HS-27A (cell line): ENCODE data around the gene NCAPD2.
A peak's percentile ranks its signal among the peaks of the same experiment; 100 is the strongest.
"Not testable (repeated sequence)": the region's sequence is repeated elsewhere in the genome, so short reads cannot be mapped to it uniquely, and the experiment has no call there.

Source experiments
- DNase-seq: peaks from one replicate; pipeline ENCODE4 v3.0.0-alpha.2; 2012; ENCODE audit warnings: low read depth, missing footprints

The NCAPD2 gene

DNA sequence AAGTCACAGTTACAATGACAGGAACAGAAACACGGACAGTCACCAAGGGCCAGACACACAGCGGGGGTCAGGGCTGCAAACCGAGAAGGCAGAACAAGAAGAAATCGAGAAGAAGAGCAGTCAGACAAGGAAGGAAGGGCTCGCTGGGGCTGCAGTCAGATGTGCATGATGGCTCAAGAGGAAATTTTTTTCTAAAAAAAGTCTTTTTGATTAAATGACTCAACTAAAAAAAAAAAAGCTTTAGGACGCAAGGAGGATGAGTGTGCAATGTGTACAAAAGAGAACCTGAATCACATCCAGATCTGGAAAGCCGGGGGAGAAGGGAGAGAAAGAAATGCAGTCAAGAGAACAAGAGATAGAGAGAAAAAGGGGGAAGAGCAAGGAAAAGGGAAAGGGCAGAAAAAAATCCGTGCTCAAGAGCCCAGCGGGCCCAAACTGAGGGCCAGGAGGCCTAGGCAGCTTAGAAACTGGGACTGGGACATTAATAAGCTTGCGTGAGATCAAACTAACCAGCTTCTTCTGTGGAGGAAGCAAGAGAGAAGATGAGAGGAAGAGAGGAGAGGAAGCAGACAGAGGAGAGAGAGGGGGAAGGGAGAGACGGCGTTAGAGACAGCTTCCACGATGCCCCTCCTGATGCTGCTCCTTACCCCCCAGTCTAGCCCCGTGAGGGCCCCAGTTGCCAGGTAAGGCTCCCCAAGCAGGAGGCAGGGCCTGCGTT, 55.2 kb downstream of the NCAPD2 start:
- no peak for DNase-seq

DNA sequence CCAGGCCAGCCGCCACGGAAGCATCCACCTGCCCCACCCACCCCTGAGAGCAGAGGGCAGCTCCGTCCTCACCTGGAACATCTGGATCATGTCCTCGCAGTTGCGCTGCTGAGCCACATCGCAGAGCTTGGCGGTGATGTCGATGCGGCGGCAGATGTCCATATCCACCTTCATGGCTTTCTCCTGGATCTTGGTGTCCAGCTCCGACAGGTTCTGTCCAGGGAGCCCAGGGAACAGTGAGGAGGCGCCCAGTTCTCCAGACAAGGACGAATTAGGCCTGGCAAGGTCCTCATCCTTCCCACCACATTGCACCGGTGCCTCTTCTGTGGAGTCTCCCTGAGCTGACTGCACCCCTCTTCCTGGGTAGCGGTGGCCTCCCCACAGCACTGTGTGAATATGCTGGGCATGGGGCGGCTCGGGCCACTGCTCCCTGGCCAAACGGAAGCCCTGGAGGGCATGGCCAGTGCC, 55.8 kb downstream of the NCAPD2 start:
- no peak for DNase-seq

DNA sequence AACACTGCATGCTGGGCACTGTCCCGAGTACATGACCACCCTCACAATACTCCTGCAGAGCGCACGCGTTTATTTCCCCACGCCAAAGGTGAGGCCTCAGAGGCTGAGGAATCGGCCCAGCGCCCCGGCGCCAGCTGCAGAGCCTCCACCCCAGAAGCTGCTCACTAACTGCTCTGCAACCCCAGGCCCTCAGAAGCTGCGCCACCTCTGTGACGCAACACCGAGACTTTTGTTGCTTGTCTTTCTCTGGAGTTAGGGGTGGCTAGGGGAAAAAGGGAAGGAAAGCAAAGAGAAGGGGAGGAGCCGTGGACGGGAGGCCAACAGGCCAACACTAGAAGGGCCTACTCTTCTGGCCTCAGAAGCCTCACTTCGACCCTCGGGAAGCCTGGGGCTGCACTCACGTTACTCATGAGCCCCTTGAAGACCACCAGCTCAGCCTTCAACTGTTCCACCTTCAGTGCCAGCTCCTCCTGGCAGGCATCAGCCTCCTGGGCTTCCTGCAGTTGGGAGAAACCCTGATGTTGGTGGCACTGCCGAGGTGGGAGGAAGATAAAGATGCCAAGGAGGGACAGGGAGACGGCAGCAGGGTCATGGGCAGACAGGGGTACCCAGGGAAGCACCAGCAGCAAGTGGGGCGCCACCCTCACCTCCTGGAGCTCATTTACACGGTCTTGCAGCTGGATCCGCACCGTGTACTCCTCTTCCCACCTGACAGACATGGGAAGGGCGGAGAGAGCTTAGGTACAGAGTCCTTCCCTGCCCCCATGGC, 56.6 kb downstream of the NCAPD2 start:
- no peak for DNase-seq

DNA sequence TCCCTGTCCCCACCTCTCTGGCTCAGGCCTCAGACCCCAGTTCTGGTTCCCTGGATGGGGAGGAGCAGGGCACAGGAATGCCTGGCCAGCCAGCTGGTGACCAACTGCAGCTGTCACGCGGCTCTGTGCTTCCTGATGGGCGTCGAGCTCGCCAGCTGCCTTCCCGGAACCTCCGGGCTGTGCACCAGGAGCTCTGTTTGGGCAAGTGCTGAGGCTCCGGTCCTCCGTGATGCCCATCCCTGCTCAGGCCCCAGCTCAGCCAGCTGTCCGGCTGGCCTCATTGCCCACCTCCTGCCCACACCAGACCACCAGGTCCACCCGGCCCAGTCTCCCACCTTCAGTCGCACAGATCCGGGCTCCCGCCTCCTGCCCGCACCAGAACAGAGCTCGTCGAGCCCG, 57.2 kb downstream of the NCAPD2 start:
- DNase-seq: no peak

DNA sequence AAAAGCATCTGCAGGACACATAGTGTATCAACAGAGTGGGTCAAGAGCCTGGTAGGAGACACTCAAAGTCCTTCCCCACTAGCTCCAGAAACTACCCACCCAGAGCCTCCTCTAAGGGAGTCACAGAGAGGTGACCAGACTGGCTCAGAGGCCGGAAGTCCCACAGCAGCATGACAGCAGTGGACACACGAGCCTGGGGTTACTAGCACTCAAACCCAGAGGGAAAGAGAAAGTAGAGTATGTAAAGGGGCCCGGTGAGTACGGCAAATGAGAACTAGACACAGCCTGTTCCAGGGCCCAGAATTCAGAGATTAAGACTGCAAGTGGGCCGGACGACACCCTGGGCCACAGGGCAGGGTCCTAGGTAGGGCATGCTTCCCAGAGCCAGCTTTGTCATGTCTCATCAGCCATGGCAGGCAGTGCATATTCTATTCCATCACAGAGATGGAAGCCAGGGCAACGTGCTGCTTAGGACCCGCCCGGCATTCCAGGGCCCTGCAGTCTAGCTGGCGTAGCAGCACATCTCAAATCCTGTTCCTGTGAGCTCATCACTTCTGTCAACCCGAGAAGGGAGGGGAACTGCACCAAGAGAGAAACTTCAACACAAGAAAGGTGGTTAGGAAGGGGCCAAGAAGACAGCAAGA, 57.7 kb downstream of the NCAPD2 start:
- DNase-seq: peak; percentile 57

DNA sequence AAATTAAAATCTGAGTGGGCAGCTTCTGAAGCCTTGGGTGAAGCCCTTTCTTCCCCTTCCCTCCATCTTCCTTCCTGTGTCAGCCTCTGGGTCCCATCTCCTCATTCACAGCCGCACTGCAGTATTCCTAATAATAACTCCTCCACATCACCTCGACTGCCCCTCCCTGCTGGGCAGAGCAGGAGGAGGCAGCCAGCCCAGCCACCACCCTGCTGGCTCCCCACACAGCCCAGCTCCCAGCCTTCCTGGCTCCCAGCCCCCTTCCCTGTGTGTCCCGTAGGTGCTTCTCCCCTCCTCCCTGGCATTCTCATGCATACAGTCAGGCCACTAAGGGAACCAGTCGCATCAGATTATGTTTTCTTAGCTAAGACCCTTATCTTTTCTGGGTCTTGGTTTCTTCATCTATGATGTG, 58.2 kb downstream of the NCAPD2 start:
- DNase-seq: no peak

DNA sequence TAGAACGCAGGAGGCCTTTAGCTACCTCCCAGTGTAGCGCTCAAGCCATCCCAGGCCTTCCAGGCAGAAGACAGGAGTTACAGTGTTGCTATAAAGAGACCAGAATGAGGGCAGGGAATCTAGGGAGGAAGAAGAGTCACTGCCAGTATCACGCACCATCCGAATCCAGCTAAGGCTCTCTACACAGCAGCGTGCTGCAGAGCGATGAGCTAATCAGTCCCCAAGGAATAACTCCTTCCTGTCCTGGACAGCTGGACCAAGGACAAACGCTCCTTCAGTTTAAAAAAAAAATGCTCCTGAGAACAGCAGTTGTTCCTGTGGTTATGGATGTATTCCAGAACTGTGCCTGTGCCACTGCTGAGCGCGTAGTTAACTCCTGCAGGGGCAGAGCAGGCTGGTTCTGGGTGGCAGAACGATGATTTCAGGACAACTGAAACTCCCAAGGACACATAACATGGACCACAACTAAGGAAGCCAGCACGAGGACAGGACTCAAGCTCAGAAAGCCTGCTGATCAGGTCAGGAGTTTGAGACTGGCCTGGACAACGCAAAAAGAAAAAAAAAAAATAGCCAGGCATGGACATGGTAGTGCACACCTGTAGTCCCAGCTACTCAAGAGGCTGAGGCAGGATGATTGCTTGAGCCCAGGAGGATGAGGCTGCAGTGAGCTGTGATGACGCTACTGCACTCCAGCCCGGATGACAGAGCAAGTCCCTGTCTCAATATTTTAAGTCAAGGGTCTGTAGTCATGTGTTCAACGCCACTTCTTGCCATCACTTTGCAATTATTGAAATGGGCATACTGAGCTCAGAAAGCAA, 59.4 kb downstream of the NCAPD2 start:
- peak; percentile 84 for DNase-seq

DNA sequence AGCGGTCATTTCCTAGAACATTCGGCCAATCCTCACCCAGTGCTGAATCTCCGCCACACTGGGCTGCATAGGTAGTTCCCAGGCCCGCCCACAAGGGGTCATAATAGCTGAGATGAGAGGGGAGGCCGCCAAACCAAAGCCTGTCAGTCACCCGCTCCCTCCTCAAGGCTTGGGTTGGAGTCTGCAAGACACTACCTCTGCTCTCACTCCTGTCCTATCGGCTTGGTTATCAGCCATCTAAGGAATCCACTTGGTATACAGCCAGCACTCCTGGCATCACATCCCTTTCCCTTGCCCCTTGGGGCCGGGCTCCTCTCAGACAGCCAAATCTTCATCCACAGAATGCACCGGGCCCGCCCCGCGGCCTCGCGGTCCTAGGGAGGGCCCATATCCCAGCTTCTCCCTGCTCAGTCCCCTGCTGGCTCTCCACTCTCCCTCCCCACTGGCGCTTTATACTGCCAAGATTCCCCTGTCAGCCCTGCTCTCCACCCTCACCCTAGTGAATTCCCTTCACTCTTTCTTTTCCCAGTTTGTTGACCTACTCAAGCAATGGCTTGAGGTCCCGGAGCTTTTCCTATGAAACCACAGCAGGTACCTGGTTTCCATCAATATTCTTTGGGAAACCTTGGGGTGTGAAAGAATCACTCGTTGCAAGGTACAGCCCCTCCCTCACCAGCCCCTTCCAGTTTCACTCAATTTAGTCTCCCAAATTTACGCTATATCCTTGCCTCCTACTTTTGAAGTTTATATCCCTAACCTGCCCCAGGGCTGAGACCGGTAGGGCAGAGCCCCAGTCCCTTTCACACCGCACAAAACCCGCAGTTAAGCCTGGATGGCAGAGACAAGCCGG, 60.5 kb downstream of the NCAPD2 start:
- DNase-seq: peak; percentile 74

DNA sequence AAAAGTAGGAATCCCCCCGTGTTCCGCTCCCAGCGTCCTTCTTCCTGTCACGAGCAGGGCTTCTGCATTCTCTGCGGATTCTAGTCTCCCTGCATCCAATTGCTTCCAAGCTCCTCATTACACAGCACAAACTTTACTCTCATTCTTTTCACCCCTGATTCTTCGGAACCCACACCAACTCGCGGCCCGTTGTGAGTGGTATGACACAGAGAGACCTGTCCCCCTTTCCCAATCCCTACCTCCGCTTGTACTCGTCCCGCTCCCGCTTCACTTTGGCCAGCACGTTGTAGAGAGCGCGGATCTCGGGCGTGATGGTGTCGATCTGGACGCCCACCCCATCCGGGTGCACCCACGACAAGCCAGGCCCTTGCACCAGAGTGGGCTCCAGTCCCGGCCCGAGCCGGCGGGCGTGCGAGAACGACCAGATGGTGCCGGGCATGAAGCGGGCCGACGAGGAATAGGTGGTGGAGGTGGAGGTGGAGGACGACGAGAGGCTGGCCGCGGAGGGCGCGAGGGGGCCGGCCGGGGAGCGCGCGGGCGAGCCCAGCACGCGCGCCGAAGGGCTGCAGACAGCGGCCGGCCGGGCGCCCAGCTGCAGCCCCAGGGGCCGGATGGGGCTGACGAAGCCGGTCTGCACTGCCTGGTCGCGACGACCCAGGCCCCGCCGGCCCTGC, 61.3 kb downstream of the NCAPD2 start:
- DNase-seq: no peak

DNA sequence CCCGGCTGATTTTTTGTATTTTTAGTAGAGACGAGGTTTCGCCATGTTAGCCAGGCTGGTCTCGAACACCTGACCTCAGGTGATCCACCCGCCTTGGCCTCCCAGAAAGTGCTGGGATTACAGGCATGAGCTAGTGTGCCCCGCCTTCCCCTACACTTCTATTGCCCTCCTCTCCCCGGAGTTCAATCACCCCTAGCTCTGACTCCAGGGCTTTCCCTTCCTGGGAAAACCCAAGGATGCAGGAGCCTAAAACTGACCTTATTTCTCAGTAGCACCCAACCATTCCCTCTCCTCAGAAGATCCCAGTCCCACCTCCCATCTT, 62.6 kb downstream of the NCAPD2 start:
- not testable (repeated sequence) for DNase-seq

DNA sequence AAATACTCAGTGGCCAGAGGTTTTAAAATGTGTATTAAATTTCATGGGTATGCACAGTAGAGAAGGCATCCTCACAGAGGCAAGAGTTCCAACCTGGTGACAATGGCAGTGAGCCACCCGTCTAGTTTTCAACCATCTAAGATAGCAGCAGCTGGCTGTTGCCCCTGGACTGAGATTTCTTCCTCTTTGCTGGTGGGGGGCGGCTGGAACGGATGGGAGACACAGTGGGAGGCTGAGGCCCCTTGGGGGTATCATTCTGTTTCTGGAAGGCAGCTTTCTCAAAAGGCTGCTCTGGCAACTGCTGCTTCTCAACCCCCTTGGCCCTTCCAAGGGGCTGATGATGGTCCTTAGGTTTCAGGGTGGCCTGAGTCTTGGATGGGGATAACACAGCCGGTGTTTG, 63.0 kb downstream of the NCAPD2 start:
- DNase-seq: no peak

DNA sequence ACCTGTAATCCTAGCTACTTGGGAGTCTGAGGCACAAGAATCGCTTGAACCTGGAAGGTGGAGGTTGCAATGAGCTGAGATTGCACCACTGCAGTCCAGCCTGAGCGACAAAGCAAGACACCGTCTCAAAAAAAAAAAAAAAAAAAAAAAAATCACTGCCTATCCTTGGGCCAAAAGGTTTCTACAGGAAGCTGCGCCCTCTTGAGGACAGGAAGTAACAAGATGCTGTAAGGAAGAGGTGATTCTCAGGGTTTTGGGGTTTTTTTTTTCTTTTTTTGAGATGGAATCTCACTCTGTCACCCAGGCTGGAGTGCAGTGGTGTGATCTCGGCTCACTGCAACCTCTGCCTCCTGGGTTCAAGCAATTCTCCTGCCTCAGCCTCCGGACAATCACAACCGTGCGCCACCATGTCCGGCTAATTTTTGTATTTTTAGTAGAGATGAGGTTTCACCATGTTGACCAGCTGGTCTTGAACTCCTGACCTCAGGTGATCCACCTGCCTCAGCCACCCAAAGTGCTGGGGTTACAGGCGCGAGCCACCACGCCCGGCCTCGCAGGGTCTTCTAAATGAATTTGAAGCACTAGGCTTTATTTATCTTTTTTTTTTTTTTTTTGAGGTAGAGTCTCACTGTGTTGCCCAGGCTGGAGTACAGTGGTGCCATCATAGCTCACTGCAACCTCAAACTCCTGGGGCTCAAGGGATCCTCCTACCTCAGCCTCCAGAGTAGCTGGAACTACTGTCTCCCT, 64.3 kb downstream of the NCAPD2 start:
- not testable (repeated sequence) for DNase-seq

DNA sequence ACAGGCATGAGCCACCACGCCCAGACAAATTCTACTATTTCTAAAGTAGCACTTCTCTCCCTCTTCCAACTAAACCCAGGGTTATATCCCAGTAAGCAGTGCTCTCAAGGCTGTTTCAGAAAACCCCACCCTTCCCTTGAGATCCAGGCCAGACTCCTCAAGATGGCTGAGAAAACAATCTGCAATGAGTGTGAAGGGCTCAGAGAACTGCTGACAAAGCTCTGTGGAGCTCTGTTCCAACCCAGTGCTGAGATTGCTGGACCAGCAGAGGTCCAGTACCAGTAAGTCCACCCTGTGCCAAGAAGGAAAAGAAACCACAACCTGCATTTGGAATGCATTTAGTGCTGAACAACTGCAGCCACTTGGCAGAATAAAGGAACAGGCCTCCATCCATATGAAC, 65.6 kb downstream of the NCAPD2 start:
- no peak for DNase-seq

DNA sequence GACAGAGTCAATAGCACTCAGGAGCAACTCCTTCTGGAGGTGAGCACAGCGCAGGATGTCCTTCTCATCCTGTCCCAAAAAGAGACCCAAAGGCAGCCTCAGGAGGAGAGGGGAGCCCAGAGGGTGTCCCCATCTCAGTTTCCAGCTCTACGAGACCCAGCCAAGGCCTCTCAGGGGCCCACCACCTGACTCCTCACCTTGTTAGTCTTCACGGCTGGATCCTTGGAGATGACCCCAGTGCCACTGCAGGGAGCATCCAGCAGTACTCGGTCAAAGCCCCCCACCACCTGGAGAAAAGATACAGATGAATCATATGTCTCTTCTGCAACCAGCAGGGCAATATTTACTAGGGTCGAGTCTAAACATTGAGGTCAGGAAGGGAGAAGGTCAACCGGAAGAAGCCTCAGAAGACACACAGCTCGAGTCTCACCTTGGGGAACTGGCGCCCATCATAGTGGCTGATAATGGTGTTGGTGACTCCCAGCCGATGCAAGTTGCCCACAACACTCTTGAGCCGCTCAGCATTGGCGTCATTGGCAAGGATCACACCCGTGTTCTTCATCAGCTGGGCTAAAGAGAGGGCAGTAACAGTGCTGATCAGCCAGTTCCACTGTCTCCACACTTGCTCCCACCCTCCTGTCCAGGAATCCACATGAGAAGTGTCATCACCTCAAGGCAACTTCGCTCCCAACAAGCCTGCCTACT, 66.8 kb downstream of the NCAPD2 start:
- no peak for DNase-seq

DNA sequence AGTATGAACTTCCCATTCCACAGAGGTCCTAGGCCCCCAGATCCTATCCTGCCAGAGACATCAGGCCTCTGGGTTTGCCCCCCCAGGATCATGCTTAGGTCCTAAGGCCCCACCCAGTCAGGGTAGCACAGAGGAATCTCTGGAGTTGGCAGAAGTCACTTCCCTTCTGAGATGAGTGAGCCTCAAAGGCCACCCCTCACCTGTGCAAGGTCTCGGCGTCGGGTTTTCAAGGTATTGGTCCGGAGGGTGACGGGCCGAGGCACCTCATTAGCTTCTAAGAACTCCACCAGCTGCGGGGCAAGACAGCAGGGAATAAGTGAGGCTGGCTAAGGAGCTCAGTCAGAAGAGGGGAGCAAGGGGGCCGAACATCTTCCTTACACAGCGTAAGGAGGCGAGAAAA, 69.0 kb downstream of the NCAPD2 start:
- DNase-seq: no peak

DNA sequence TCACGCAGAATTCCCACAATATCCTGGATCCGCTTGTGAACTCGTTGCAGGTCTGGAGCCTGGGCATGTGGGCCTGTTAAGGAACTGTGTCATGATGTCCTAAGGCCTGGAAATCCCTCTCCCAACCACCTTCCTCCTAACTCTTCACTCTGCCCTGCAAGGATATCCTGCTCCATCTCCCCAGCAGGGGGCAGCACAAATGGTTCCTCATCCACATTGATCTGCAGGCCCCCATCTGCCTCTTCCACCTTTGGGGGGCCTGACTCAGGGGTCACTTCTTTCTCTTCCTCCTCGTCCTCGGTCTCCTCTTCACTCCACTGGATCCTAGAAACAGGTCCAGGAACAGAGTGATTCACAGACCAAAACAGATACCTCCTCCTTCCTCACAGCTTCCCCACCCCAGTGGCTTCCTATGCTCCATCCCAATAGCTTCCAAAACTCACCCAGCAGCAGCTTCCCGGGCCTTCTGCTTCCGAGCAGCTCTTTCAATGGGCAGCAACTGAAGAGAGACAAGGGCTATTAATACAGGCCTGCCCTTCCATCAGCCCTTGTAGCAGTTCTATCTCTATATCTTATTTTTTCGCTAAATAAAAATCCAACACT, 69.6 kb downstream of the NCAPD2 start:
- DNase-seq: no peak

DNA sequence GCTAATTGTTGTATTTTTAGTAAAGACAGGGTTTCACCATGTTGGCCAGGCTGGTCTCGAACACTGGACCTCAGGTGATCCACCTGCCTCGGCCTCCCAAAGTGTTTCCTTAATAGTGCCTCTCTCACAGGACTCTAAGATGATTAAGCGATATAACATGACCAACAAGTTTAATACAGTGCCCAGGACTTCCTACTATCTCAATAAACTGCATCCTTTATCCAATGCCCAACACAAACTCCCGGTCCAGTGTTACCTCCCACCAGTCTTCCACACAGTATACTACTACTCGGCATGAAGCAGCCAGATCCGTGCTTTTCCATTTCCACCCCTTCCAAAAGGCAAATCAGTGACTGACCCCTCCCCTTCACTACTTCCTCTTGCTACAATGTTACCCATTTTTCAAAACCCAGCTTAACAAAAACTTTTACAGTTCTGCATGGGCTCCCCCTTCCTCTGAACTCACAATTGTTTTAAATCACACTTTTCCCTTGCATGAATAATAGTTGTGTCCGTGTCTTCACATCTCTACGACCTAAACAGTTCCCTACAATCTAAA, 73.3 kb downstream of the NCAPD2 start:
- DNase-seq: no peak

DNA sequence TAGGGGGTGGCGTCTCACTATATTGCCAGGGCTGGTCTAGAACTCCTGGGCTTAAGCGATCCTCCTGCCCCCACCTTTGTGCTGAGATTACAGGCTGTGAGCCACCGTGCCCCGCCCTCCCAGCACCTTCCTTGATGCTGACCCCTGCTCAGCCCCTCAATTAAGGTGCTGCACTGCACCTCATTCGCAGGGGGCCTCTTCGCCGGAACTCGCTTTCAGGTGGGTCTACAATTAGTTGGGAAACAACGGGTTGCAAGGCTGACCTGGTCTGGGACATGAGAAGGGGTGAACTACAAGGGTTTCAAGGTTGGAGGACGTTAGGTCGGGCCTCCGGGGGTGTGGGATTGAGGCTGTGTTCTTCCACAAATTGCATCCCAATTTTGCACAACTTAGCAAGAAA, 75.4 kb downstream of the NCAPD2 start:
- DNase-seq: no peak

DNA sequence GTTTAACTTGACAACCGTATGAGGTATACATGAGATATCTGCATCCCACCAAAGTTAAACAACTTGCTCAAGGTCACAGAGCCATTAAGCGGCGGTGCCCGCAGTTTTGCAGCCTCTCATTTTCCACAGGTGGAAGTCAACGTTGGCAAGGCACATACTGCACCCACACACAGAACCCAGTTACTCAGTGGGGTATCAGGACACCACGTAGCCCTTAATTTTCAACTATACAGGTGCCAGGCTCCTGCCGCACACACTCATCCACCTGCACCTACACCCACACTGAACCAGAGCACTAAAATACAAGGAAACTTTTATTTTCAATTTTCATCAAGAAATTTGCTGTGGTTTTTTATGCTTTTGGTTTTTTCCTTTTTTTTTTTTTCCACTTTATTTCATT, 75.9 kb downstream of the NCAPD2 start:
- no peak for DNase-seq
